ELF-1 (cell line): ENCODE data around the gene FAM151A.
"Not testable (repeated sequence)": the region's sequence is repeated elsewhere in the genome, so short reads cannot be mapped to it uniquely, and the experiment has no call there.

Source experiments
- DNase-seq: peaks from one replicate; pipeline ENCODE4 v3.0.0-alpha.2; 2016; ENCODE audit warnings: low read depth, low spot score

Gene FAM151A

GRCh38 chr1:54636461-54637446, 13.4 kb upstream of the FAM151A start:
- not testable (repeated sequence) for DNase-seq

DNA sequence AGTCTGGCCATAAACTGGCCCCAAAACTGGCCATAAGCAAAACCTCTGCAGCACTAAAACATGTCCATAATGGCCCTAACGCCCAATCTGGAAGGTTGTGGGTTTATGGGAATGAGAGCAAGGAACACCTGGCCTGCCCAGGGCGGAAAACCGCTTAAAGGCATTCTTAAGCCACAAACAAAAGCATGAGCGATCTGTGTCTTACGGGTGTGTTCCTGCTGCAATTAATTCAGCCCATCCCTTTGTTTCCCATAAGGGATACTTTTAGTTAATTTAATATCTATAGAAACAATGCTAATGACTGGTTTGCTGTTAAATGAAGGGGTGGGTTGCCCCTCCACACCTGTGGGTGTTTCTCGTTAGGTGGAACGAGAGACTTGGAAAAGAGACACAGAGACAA, 12.5 kb upstream of the FAM151A start:
- not testable (repeated sequence) for DNase-seq

- DNase-seq = no peak
Measured at GRCh38 chr1:54627196-54627595, 3.9 kb upstream of the FAM151A start.

GRCh38 chr1:54624466-54625464, 1.4 kb upstream of the FAM151A start:
- no peak for DNase-seq

GRCh38 chr1:54619749-54620148, 3.6 kb downstream of the FAM151A start:
- peak; percentile 47 for DNase-seq

DNA sequence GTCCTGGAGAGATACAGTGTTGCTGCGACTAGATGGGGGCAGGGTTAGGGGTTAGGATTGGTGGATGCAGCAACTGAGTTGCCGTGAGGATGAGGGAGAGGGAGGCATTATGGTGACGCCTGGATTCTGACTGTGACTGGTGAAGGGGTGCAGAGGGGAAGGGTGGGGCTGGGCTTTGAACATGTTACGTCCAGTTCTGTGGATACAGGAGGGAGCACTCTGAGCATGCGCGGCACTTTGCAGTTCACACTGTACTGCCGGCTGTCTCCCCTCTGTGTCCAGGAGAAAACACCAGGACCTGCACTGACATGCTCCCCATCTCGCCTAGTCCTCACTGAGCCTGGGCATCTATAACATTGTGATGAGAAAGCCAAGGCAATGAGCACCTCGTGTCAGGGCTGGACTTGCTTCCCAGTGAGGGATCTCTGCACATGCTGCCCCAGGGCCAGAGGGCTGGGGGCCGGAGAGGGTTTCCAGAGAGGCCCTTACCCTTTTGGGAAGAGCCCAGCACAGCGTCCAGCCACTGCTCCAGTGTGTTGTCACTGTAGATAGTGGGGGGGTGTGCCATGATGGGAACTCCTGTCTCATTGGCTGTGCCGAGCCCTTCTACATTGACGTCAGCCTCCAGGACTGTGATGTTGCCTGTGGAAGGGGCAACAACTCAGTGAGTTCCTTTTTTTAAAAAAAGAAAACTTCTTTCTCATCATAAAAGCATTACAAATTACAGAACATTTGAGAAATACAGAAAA, 7.6 kb downstream of the FAM151A start:
- no peak for DNase-seq

DNA sequence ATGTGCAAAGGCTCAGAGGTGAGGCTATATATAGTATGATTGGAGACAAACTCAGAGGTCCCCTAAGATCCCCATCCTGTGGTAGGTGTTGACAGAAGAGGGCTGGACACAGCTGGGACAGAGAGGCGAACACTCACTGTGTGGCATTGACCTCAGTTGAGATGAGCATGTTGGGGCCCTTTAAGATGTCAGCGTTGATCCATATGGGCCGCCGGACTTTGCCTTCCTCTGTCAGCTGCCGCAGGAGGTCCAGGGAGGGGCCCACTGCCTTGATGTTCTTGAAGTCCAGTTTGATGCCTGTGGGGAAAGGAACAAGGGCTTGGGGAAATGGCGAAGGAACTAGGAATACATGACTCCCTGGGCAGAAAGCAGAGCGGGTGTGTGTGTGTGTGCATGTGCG, 8.8 kb downstream of the FAM151A start:
- DNase-seq = no peak

GRCh38 chr1:54614024-54614423, 9.3 kb downstream of the FAM151A start:
- DNase-seq = no peak

DNA sequence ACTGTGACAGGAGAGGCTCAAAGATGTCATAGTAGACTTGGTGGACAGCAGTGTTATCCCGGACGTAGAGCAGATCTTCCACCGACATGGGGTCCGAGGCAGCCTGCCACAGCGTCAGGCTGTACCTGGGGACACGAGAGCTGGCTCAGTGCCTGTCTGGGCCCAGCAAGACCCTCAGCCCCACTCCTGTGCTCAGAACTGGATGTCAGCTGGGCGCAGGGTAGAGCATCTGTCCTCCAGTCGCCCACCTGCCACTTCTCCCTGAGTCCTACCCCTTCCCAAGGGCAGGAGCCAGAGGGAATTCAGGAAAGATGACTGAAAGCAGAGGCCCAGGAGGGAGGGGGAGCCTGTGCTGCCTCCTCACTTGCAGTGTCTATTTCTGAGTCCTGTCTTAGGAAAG, 11.7 kb downstream of the FAM151A start:
- DNase-seq = no peak

DNA sequence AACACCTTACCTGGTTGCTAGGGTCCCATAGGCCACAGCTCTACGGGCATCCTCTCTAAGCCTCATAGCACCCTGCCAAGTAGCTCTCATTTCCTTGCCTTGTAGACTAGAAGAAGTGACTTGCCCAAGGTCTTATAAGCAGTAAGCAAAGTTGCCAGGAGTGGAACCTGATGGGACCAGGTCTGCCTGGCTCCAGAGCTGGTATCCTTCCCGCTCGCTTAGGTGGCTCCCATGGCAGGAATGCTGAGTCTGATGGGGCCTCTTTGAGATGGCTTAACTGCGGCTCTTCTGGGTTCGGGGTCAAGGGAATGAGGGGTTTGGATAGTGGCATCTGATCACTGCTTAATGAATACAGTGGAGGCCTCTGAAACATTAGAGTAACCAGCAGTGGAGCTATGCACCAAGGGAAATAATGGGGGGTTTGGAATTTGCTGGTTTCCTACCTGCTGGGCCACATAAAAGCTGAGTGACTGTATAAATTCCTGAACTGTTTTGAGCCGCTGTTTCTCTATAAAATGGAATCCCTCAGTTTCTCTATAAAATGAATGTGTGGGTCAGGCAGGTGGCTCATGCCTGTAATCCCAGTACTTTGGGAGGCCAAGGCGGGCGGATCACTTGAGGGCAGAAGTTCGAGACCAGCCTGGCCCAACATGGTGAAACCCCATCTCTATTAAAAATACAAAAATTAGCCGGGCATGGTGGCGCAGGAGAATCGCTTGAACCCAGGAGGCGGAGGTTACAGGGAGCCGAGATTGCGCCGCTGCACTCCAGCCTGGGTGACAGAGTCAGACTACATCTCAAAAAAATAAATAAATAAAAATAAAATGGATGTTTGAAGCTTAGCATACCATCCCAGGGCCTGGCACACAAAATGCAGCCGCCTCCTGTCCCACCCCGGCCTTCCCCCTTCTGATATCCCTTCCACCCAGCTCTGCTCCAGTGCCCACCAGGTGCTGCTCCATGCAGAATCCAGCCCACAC, 12.4 kb downstream of the FAM151A start:
- DNase-seq = no peak

DNA sequence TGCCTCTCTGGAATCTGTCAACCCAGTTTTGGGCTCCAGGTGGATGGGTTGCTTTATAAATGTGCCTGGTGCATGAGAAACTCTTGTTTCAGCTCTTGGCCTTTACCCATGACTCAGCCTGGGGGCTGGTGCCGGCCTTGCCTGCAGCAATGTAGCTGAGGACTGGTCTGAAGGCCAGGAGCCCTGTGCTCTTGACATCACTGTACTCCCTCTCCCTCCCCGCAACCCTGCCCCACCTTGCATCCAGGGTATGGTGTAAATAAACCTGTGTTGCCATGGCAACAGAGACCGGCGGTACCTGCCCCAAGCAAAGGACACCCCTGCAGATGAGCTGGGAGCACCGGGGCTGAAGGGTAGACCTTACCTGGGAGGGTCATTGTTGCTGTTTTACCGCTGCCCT, 13.3 kb downstream of the FAM151A start:
- peak; percentile 61 for DNase-seq

DNA sequence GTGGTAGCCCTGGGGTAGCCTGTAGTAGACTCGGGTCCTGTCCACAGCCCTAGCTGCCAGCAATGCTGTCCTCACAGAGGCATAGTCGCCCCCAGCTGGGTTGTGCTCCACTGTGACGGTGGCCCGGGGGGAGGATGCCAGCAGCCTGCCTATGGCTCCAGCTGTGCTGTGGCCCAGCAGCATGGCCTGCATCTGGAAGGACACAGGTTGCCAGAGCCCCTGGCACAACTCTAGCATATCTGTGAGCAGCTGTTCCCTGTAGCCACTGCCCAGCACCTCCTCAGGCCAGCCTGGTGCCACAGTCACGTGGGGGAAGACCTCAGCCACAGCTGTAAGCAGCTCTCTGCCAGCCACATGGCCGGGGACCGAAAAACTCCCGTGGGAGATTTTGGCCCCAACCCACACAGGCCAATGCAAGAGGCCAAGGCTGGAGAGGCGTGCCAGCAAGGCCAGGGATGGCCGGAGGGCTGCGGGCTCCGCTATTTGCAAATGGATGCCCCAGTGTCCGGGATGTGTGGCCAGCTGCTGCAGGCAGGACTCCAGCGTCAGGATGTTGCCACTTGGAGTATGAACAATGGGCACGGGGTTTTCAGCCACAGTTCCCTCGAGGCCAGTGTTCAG, 13.9 kb downstream of the FAM151A start:
- DNase-seq = no peak

GRCh38 chr1:54608566-54609230, 14.6 kb downstream of the FAM151A start:
- DNase-seq = no peak

- DNase-seq = no peak
Measured at GRCh38 chr1:54607821-54608565, 15.3 kb downstream of the FAM151A start.

DNA sequence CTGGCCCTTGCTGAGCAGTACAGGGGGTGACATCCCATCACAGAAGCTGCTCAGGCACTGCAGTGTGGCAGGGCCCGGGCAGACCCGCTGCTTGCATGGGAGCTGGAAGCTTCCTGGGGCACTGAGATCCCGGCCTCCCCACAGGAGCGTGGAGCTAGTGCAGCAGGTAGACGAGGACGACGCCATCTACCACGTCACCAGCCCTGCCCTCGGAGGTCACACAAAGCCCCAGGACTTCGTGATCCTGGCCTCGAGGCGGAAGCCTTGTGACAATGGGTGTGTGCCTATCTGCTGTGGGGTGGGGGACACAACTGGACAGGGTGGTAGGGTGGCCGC, 16.4 kb downstream of the FAM151A start:
- no peak for DNase-seq

- no peak for DNase-seq
Measured at GRCh38 chr1:54606096-54606989, 17.0 kb downstream of the FAM151A start.

DNA sequence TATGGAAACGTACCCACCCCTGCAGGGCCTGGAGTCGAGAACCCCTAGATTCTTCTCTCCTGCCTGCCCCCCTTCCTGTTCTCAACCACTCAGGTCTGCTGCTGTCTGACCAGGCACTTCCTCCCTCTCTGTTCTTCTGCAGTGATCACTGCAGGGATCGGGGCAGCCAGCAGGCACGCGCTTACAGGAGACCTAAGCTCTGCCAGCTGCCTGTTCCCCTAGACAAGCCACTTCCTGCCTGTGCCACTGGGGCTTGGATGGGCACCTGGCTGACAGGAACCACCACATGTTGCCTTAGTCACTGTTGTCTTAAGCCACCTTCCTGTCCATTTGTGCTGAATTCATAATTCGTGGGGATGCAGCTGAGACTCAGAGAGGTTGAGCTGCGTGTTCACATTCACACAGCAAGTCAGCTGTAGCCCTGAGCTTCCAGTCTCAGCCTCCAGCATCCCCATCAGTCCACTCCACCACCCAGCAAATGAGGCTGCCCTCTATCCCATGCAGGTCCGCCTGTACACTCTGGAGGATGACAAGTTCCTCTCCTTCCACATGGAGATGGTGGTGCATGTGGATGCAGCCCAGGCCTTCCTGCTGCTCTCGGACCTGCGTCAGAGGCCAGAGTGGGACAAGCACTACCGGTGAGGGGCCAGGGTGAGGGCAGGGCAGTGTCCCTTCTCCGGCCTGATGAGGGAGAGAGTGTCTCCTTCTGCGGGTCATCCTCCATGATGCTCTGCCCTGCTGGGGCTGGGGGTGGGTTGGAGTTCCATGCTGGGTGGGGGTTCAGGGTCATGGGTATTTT, 18.6 kb downstream of the FAM151A start:
- DNase-seq = no peak
